Hippocampal formation (tissue), 2 donors: ENCODE measurements around the gene ACY1.

Experiments used
- DNase-seq, 2 donors: peaks; one replicate each; lab custom pipeline; 2025; lab: John Stamatoyannopoulos, UW

ACY1 gene

DNA sequence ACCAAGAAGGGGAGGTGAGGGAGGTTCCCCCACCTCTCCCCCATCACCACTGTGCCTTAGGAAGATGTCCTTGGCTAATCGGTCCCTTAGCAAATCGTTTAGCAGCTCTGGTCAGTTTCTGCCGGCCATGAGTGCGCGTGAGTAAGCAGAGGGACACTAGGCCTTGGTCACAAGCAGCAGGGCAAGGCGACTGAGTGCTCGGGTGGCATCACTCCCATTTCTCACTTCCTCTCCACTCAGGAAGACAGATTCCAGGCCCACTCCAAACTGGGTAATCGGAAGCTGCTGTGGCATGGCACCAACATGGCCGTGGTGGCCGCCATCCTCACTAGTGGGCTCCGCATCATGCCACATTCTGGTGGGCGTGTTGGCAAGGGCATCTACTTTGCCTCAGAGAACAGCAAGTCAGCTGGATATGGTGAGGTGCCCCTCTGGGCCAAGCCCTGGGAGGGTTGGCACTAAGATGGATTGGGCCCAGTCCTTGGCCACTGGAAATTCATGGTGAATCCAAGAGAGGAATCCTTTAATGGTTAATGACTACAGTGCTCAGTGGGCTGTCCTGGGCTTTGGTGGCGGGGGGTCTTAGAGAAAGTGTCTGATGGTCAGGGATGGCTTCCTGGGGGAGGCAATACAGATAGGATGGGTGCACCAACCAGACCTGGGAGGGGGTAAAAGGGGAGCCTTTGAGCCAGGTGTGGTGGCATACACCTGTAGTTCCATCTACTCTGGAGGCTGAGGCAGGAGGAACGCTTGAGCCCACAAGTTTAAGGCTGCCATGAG is 37.2 kb upstream of the ACY1 start:
- DNase-seq, result no peak

GRCh38 chr3:51946796-51947195 is 36.5 kb upstream of the ACY1 start:
- no peak for DNase-seq

- DNase-seq, result no peak
Measured at GRCh38 chr3:51947215-51947900, 36.0 kb upstream of the ACY1 start.

GRCh38 chr3:51948016-51948580 is 35.2 kb upstream of the ACY1 start:
- DNase-seq, result no peak

- DNase-seq, result no peak
Measured at GRCh38 chr3:51949121-51949520, 34.2 kb upstream of the ACY1 start.

- no peak for DNase-seq
Measured at GRCh38 chr3:51950899-51951298, 32.4 kb upstream of the ACY1 start.

GRCh38 chr3:51953445-51953844 is 29.9 kb upstream of the ACY1 start:
- no peak for DNase-seq

DNA sequence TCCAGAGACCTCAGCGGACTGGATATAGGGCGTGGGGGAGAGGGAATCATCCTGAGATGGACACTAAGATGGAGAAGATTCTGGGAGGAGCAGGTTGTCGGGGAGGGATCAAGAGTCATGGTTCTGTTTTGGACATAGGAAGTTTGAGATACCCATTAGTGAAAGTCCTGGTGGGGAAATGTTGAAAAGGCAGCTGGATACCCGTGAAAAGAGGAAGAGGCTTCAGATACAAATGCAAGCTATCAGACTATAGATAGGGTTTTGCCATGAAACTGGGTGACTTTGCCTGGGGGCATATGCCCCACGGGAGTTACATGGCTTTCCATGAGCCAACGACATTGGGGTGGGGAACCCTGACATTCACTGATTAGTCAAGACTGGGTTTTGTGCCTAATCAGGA is 29.2 kb upstream of the ACY1 start:
- DNase-seq, result no peak

GRCh38 chr3:51954713-51955112 is 28.6 kb upstream of the ACY1 start:
- no peak for DNase-seq

DNA sequence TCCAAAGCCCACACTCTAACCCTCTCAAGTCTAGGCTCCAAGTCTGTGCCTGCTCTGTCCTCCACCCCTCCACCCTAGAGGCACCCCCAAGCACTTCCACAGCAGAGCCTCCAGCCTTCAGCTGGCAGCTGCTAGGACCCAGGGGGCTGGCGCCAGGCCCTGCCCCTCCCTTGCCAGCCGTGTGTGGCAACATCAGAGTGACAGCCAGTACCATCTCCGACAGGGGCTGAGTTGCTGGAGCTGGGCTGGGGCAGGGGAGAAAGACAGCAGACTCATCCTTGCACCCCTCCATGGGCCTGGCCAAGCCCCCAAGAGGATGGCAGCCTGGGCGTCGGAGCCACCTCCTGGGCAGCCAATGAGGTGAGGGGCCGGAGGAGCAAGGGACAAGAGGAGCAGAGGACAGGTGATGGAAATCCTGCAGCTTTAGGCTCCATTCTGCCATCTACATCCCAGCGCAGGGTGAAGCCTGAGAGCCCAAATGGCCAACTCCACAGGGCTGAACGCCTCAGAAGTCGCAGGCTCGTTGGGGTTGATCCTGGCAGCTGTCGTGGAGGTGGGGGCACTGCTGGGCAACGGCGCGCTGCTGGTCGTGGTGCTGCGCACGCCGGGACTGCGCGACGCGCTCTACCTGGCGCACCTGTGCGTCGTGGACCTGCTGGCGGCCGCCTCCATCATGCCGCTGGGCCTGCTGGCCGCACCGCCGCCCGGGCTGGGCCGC is 28.0 kb upstream of the ACY1 start, which contains the start of gene GPR62:
GPR62 (plus strand) TSS at position 207 of the 718 bp plus-strand sequence; CDS start at position 479, 272 bp downstream.
- DNase-seq, result peak; percentile 84 to 87

- peak in 1 of 2 donors; percentile 68 for DNase-seq
Measured at GRCh38 chr3:51955893-51956770, 27.2 kb upstream of the ACY1 start.

DNA sequence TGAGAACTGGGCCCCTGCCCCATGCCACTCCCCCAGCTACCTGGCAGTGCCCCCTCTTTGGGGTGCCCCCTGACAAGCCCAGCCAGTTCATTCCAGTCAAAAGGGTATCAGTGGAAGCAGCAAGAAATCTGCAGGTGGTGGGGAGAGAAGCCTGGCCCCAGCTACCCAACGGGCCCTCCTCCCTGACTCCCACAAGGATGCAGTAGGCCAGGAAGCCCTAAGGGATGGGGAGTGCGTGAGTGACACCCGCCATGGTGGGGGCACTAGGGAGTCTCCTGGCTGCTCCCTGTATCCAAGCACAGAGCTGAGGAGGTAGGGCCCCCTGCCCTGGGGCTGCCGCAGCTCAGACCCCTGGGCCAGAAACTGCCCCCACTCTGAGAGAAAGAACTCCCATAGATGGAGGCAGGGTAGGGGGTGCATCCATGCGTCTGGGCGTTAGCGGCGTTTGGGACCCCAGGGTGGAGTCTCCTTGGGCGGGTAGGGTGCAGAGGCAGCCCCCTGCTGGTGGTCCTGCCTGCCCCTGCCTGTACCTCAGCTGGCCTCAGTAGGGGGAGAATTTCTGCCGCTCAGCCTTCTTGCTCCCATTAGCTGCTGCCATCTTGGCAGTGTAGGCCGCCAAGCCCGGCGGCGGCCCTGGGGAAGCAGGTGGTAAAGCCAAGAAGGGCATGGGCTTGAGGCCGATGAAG is 25.7 kb upstream of the ACY1 start:
- DNase-seq, result no peak

DNA sequence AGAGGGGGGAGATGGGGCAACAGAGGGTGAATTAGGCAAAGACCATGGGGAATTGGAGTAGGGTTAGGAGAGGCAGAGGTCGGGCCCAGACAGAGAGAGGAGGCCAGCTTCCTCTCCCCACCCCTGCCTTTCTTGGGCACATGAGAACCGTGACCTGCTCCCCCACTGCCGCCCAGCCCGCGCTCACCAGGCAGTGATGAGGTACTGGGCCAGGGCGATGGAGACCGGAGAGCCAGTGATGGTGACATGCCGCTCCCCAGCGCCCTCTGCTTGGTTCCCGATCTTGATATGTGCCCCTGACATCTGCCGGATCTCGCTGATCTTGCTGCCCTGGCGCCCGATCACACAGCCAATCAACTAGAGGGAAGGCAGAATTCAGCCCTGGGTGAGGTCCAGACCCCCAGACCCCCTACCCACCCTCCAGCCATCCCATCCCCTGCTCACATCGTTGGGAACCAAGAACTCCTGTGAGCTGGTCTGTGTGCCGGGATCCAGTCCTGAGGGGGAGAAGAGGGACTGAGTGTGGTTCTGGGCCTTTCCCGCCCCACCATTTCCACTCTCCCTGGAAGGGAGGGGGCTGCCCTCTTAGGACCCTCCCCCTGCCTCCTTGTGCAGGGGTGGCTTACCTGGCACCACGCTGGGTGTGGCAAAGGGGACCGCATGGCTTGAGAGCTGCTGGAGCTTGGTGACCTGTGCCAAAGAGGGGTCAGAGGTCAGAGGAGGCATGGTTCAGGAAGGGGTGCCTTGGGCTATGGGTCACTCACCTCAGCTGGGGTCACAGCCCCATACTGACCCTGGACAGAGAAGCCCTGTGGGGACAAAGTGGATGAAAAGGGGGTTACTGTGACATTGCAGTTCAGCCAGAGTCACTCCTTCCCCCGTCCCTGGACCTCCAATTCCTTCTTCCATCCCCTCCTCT is 24.5 kb upstream of the ACY1 start:
- no peak for DNase-seq

DNA sequence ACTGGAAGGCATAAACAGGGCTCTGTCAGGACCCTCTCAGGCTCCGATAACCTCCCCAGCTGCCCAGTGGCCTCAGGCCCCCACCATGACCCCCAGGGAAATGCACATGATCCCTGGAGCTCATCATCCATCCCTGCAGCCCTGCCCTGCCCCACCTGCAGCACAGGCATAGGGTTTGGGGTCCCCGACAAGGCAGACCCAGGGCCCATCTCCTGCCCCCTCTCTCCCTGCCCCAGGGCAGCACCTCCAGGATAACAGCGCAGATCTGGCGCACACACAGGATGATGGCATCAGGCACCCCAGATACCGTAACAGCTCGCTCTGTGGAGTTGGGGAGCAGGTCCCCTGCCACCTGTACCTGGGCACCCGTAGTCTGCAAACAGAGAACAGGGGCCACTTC is 23.7 kb upstream of the ACY1 start:
- no peak for DNase-seq

DNA sequence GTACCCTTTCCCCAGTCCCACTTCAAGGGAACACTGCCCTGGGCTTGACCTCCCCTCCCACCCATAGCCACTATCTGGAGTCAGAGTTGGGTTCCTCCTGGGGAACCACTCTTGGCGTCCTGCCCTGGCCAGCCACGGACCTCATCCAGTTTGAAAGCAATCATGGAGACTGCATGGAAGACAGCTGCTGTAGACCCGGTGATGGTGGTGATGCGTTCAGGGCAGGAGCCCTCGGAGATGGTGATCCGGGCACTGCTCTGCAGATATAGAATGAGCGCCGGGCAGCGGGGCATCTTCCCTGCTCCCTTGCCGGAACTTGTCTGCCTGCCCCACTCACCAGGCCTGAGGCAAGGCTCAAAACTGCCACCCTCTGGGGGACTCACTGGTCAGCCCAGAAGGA is 22.9 kb upstream of the ACY1 start:
- no peak for DNase-seq

- DNase-seq, result no peak
Measured at GRCh38 chr3:51961011-51961410, 22.3 kb upstream of the ACY1 start.

GRCh38 chr3:51961602-51962569 is 21.4 kb upstream of the ACY1 start:
- no peak for DNase-seq

DNA sequence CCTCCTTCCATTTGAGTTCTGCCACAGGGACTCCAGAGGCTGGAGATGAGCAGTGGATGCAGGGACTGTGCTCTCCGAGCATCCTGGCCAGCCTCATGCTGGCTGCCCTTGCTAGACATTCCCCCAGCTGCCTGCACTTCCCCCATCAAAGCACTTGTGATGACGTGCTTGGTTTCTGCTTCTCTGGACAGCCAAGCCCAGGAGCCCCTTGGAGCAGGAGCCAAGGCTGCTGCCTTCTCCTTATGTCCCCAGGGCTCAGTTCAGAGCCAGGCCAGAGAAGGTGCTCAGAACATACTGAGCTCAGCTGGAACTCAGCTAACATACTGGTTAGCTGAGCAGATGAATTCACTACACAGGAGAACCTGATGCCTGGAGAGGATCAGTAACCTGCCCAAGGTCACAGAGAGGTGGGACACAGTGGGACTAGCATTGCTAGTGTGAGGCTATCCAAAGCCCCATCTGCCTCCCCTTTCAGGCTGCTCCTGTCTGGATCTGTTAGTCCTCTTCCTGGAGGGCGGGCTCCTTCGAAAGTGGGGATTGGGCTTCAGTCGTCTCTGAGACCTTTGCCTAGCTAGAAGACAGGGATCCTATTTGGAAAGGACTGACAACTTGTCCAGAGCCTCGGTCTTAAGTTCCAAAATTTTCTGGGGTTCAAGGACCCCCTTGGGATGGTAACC is 20.3 kb upstream of the ACY1 start:
- peak in 1 of 2 donors; percentile 42 for DNase-seq
